GM21381 (cell line): ENCODE measurements around the gene CLK3.
"Not testable (repeated sequence)": the region's sequence is repeated elsewhere in the genome, so short reads cannot be mapped to it uniquely, and the experiment has no call there.

Experiments
- ATAC-seq: cut with Tn5 transposase; IDR thresholded peaks from one replicate; pipeline ENCODE4 v1.9.1; 2021; ENCODE audit warnings: mild to moderate bottlenecking, moderate library complexity; ENCODE audit not compliant: unreplicated experiment

The CLK3 gene

DNA sequence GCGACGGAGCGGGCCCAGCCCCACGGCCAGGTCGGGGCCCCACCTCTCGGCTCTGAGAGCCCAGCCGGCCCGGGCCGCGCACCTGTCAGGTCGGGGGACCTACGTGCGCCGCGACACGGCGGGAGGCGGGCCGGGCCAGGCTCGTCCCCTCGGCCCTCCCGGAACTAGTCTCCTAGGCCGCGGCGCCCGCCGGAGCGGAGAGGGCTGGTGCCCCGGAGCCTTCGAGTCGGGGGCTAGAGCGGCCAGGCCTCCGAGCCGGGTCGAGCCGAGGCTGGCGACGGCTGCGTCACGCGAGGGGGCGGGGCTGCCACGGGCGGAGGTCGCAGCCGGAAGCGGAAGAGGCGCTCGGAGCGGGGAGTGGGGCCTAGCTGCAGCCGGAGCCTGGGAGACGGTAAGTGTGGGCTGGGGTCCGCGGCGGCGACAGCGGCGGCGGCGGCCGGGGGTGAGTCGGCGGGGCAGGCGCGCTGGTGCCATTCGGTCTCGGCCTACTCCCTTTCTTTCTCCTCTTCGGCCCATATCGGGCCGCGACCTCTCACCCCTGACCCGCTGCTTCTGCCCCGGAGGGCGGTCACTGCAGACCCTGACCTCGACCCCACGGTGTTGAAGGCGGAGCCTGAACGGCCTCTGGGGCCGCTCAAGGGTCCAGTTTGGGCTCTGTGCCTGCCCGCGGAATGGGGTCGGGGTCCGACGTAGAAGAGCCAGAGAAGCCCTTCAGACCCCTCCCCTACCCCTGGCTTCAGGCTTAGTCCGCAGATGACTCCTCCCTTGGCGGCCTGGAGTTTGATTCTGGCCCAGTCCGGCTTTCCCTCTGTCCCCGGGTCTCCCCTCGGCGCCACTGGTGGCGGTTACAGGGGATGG lies at the start of gene CLK3:
TSS of gene CLK3 (plus strand) at position 329 of the 858 bp plus-strand sequence. CDS start 3,361 bp downstream, outside the sequence.
- peak; percentile 76 for ATAC-seq

DNA sequence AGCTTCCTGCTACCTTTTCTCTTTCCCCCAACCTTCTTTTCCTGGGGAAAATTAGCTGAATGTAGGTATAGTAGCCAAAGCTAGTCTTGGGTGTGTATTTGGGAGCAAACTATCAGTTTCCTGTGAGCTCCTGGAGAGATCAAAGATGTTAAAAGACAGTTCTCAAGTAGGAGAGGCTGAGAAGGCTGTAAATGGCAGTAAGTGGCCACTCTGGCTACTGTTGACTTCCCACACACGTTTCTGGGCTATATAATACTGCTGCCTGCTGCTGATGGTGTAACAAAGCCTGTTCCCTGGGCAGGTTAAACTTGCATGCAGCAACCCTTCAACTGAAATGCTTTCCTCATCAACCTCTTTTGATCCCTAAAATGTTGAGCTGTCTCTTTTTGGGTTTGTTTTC lies 47.0 kb upstream of the CLK3 start:
- no peak for ATAC-seq

DNA sequence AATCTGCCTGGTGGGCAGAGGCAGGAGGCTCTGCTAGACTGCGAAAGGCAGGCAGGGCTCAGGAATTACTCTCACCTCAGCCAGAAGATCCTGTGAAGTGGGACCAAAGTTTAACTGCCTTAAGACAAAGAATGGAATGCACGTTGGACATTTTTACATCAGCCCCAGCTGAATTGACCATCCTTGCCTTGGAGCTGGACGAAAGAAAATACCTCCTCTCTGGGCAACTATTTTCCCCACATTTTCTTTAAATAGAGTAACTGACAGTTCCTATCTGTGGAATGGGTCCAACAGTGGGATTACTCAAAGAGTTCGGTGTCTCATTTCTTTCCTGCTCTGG lies 45.9 kb upstream of the CLK3 start:
- ATAC-seq: no peak

DNA sequence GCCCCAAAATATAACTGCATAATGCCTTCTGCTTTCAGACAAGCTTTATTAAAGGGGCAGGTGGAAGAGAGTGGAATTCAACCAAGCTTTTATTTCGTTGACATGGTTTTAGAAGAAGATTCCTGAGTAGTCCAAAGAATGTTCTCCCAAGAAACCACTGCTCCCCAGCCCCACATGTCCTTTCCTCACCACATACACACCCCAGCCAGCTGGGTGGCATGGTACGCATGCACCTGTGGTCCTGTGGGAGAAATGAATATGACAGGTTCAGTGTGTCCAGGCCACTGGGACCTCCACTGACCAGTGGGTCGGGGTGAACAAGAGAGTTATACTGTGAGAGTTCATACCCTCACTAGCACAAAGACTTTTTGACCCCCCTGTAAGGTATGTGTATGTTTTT lies 44.4 kb upstream of the CLK3 start:
- ATAC-seq: no peak

DNA sequence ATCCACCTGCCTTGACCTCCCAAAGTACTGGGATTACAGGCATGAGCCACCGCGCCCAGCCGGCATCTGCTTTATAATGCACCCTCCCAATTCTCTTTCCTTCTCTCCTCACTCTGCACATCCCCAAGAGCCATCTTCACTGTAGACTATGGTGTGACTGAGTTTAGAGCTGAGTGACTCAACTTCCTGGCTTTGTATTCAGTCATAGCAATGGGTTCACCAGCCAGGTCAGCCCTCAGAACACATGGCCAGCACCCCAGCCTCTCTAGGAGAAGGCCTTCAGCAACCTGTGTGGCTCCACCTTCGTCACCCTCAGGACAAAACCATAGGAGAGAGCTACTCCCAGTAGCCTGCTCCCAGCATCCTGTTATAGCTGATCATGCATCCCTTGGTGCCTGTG lies 41.6 kb upstream of the CLK3 start:
- no peak for ATAC-seq

DNA sequence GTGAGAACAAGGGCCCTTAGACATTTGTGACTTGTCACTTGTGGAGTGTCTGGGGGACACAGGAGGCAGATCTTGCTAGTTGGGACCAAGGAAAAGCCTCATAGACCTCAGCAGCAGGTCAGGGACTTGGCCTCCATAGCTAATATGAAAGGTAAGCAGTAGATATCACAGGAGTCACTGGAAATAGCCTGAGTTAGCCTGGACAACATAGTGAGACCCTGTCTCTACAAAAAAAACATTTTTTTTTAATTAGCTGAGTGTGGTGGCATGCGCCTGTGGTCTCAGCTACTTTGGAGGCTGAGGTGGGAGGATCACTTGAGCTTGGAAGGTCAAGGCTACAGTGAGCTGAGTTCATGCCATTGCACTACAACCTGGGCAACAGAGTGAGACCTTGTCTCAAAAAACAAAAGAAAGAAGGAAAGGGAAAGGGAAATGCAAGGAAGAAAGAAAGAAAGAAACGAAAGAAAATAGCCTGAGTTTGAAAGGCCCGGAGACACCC lies 37.1 kb upstream of the CLK3 start:
- no peak for ATAC-seq

DNA sequence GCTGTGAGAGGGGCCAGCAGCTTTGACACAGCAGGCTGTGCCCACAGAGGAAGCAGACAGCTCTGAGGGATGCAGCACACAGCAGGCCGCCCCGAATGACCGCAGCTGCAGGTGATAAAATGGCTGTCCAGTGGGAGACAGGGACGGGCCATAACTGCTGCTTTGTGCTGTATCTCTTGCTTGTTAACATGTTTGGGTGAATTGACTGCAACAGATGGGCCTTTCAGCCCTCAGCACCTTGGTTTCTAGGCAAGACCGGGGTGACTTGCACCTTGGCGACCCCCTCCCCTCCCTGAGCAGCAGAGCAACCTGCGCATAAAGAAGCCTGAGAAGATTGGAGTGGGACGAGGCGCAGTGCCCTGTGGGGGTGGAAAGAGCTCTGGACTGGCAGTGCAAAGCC lies 36.6 kb upstream of the CLK3 start:
- no peak for ATAC-seq

DNA sequence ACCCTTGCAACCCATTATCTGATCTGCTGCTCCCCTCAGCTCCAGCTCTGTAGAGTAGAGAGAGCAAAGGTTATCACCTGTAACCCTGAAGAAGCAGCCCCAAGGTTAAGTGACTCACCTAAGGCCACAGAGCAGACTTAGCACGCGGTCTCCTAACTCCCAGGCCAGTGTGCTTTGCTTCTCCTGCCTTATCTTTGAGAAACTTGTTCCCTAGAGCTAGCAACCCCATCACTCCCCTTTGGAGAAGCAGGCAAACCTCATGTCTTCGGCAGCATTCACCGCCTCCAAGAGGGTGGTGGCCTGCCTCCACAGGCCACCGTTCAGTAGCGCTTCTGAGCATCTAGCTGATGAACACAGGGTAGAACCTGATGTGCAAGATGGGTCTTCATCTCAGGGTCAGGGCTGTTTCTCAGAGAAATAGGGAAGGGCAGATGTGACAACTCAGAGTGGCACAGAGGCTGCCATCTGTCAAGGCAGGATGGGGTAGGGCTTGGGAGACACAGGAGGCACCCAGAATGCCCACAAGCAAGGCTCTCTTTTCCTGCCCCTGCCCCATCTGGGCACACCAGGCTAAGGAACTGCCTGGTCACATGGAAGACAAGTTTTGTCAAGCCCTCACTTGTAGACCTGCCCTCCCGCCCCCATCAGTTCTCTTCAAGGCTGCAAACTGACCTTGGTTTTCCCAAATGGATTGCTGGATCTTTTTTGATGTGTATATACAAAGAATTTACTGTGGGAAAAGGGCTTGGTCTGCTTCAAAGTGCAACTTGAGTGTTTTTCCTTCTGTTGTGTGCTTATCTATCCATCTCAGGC lies 34.9 kb upstream of the CLK3 start:
- ATAC-seq: no peak

DNA sequence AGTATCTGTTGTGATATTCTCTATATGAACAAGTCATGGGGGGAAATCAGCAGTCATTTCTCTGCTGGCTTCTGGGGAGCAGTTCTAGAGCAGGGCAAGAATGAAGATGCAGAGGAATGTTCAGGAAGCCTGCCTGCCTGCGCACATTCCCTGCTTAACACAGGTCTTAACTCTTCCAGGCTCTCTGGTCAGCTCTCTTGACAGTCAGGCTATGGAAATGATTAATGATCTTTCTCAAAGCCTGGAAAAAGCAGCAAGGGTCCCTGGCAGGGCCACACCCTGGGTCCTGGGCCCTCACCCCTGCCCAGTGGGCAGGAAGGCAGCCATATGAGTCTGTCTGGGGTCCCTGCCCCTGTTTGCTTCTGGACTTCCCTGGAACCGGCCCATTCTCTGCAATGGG lies 31.4 kb upstream of the CLK3 start:
- no peak for ATAC-seq

DNA sequence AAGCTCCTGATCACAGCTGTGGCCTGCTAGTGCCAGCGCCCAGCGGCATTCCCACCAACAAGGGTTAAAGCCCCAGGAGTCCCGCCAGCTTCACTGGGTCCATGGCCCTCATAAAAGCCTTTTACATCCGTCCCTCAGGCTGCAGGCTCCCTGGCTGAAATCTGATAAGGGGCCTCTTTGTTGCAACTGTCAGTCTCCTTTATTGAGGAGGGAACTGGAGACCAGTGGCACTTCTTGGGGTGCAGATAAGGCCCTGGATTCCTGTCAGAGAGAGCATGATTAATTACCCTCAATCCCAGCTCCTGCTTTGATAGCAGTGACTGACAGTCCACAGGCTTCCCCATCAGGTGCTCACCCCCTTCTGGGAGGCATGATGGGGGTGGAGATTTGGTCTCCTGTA lies 30.9 kb upstream of the CLK3 start:
- ATAC-seq: no peak

DNA sequence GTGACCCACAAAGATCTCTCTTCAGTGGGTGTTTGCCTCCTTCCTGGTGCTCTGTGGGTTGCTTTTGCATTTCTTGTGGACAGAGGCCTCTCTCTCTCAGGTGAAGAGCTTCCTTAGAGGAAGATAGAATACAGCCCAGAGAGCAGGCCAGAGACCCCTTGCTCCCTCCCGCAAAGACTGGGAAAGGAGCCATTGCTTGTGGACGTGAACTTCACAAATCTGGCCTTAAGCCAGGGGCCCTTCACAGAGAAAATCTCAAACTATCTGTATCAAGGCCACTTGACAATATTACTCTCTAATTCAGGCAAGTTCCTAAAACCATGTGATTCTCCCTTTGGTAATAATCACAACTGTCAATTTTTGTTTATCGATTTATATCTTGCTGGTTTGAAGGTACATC lies 30.4 kb upstream of the CLK3 start:
- ATAC-seq: no peak

DNA sequence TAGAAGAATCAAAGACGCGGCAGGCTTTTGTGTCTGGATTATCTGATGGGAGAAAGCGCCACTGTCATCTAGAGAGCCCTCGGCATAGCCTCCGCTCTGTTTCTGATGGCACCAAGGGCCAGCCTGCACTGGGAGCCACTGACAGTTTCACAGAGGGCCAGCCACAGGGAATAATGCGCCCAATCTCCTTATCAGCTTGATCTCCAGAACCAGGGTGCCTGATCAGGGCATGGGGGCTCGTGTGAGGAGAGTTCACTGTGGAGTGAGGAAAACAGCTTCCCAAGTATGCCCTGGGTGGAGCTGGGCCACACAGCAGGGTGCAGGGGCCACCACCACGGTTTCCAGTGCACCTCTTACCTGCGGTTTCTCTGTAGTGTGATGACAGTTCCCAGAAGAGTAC lies 29.8 kb upstream of the CLK3 start:
- no peak for ATAC-seq

DNA sequence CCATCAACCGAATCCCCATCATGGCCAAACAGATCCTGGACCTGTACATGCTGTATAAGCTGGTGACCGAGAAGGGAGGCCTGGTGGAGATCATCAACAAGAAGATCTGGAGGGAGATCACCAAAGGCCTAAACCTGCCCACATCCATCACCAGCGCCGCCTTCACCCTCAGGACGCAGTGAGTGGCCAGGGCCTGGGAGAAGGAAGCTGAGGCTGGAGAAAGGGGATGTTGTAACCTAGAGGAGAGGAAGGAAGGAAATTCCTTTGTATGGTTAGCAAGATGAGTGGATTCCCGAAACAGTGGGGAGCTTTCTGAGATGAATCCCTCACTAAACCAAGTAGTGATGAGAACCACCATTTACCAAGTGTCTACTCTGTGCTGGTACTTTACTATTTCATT lies 25.8 kb upstream of the CLK3 start:
- ATAC-seq: no peak

DNA sequence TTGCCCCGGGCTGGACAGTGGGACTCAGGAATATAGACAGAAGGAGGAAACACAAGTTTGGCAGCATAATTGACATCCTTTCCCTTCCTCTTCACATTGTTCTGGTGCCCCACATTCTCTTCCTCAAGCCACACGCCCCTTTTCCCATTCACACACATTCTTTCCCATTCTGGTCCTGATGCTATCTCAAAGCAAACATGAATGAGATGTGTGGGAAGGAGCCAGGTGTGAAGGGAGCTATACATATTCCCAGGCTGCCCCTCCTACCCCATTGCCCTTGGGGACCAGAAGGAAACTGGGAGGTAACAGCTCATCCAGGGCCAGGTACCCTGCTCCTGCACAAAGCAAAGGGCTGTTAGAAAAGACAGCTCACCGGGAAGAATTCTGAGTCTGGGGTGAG lies 23.4 kb upstream of the CLK3 start:
- ATAC-seq: no peak

DNA sequence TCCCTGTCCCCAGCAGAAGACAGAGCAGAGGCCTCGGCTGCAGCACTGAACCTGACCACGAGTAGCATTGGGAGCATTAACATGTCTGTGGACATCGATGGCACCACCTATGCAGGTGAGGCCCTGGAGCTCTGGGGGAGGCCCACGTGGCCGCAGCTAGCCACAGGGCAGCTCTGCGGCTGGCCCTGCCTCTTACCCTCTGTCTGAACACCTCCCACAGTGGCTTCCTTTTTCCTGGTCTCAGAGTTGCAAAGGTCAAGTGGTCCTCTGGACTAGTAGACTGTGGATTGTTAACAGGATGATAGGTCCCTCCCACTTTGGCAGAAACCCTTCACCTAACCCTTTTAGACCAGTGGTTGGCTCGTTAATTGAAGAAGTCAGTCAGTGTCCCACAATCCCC lies 22.5 kb upstream of the CLK3 start:
- no peak for ATAC-seq

DNA sequence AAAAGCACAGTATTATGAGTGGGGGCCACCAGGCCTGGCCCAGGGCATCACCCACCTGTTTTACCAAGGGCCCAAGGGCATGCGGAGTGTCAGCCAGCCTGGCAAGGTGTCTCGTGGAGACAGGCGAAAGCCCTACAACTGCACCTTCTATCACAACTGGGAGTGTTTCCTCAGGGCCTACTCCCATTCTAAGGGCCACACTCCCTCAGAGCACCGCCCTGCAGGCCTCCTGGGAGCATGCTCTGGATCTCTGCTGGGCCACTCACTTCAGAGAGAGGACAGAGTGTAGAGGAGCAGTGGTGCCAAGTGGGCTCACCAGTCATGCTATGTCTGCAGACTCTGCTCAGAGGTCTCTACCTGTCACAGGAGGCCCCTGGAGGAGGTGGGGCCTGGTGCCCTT lies 21.2 kb upstream of the CLK3 start:
- ATAC-seq: no peak

DNA sequence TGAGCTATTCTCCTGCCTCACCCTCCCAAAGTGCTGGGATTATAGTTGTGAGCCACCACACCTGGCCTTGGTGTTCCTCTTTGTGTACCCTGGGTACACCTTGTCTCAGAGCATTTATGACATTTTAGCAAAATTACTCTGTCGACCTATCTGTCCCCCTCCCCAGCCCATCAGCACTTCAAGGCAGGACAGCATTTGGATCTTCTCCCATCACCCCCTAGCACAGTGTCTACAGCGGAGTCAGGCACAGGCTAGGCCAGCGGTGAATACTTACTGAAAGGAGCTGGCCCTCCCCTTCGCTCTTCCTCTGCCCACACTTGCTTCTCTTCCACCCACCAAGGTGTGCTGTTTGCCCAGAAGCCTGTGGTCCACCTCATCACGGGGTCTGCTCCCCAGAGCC lies 20.4 kb upstream of the CLK3 start:
- no peak for ATAC-seq

DNA sequence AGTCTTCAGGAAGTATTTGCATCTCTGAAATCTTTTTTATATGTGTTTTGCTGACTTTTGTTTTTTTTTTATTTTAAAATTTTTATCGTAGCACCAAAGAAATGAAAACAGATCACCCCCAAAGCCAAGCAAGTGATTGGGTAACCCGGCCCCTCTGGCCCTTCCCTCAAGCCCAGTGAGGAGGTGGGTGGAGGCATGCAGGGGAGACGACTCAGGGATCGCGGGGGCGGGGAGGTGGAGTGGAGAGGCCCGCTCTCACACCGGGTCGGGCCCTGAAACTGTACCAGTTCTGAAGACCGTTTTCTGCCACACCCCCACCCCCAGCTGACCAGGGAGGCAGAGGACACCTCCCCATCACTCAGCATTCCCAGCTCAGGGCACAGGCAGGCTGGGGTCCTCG lies 18.9 kb upstream of the CLK3 start:
- not testable (repeated sequence) for ATAC-seq

DNA sequence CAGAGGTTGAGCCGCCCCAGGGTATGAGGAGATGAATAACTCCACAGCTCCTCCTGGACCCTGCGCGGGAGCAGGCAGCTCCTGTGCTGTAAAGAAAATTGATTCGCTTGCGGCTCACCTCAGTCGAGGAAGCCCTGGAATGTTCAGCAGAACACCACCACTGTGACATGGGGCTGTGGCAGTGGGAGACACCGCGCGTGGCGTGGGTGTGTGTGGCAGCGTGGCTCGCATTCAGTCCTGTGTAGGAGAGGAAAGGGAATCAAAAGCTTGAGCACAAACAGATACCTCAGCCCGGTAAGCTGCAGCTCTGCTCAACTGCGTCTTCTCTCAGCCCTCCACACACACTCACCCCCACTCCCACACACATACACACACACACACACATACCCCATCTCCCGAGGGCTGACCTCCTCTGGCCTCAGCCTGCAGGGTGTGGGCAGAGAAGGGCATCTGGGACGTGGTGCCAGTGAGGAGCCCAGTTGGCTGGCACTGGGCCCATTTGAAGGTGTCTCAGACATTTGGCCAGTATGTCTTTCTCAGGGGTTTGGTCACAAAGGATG lies 18.4 kb upstream of the CLK3 start:
- ATAC-seq: not testable (repeated sequence)

DNA sequence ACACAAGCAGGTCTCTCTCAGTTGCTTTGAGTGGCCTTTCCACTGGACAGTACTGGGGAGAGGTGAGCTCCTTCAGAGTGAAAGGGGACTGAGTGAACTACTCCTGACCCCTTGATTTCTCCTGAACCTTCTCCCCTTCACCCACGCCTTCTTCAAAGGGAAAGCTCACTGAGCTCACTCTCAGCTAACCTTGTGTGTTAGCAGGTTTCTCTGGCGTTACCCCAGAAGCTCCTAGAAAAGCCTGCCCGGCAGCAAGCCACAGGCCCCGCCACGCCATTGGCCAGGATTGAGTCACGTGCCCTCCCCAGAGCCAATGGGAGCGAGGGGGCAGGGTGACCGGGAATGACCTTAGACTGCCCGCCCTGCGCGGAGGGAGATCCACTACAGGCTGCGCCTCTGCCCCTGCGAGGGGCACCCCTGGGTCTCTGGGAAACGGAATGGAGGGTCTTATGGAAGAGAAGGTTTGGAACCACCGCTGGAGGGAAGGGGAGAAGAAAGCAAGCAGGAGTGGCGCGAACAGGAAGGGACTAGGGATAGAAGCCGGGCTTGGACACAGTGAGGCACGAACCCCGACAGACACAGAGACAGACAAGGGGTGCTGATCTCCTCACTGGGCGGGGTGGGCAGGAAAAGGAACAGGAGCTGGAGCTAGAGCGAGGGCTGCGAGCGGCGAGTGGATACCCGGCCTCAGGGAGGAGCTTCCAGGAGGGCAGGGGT lies 17.4 kb upstream of the CLK3 start:
- peak; percentile 90 for ATAC-seq

DNA sequence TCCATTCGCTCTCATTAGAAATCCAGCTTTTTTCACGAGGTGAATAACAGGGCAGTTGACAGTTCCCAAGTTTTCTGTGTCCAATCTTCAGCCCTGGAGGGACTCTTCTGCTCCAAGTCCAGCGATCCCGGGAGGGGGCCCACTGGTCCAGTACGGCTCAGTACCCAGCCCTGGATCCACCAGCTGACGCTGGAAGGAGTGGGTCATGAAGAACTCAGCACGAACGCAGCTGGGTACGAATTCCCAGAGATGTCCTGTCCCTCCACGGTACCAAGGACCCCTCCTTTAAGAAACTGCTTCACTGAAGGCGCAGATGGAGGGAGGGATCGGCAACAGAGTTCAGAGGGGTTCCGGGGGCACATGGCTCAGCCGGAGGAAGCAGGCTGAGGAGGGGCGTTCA lies 16.5 kb upstream of the CLK3 start:
- ATAC-seq: no peak
